GM12874 (cell line): ENCODE results near the gene BMP8A.

Experiments
- CTCF ChIP-seq: IDR thresholded peaks from 2 replicates; pipeline ENCODE4 v1.5.1; 2011; ENCODE audit warnings: low read depth, mild to moderate bottlenecking, control low read depth, low read length, moderate library complexity; ENCODE audit not compliant: insufficient read depth

Gene BMP8A

GRCh38 chr1:39491146-39491921, at the start of gene BMP8A:
Gene BMP8A, plus strand, starts transcription at chr1:39491636. Its CDS starts 356 bp downstream, at chr1:39491992.
- 0 out of 2 replicates have a peak, but pooled peaks have one; percentile 14 for TF ChIP-seq CTCF

GRCh38 chr1:39441797-39442196, 49.6 kb upstream of the BMP8A start:
- no peak for TF ChIP-seq CTCF

- no peak for TF ChIP-seq CTCF
These were observed 45.9 kb upstream of the BMP8A start for GRCh38 chr1:39445573-39445972.

- TF ChIP-seq CTCF = no peak
These were observed 44.4 kb upstream of the BMP8A start for GRCh38 chr1:39446986-39447567.

- TF ChIP-seq CTCF = no peak
These were observed 40.4 kb upstream of the BMP8A start for GRCh38 chr1:39450956-39451606.

GRCh38 chr1:39452081-39452480, 39.4 kb upstream of the BMP8A start:
- TF ChIP-seq CTCF = no peak

- no peak for TF ChIP-seq CTCF
These were observed 38.9 kb upstream of the BMP8A start for GRCh38 chr1:39452540-39452939.
